Neuronal stem cell (in vitro differentiated cells): ENCODE measurements around the gene CACNA1C.

ENCODE experiments used
- DNase-seq: peaks from one replicate; pipeline ENCODE4 v3.0.0-alpha.2; 2013; ENCODE audit warnings: low spot score
- H2AFZ ChIP-seq: one replicate; pipeline ENCODE4 v1.6.1; 2013; ENCODE audit warnings: mild to moderate bottlenecking, low read length, inconsistent platforms
- H2AK5ac ChIP-seq: 2 replicates; pipeline ENCODE4 v1.6.1; 2013; ENCODE audit warnings: low read depth, mild to moderate bottlenecking, inconsistent platforms, low read length, moderate library complexity, mixed read lengths
- H2BK120ac ChIP-seq: 2 replicates; pipeline ENCODE4 v1.6.1; 2013; ENCODE audit warnings: low read depth, mild to moderate bottlenecking, inconsistent platforms, low read length, moderate library complexity, mixed read lengths
- H2BK12ac ChIP-seq: one replicate; pipeline ENCODE4 v1.6.1; 2013; ENCODE audit warnings: low read length, inconsistent platforms
- H2BK15ac ChIP-seq: 2 replicates; pipeline ENCODE4 v1.6.1; 2013; ENCODE audit warnings: mild to moderate bottlenecking, low read length, inconsistent platforms, mixed read lengths
- H2BK5ac ChIP-seq: one replicate; pipeline ENCODE4 v1.6.1; 2013; ENCODE audit warnings: inconsistent platforms, mild to moderate bottlenecking, low read length, moderate library complexity
- H3K14ac ChIP-seq: one replicate; pipeline ENCODE4 v1.6.1; 2013; ENCODE audit warnings: low read length, inconsistent platforms
- H3K18ac ChIP-seq: 2 replicates; pipeline ENCODE4 v1.6.1; 2013; ENCODE audit warnings: low read length, inconsistent platforms
- H3K23ac ChIP-seq: 2 replicates; pipeline ENCODE4 v1.6.1; 2013; ENCODE audit warnings: low read depth, mild to moderate bottlenecking, mixed read lengths, low read length, inconsistent platforms; ENCODE audit not compliant: poor library complexity
- H3K27ac ChIP-seq: replicated peaks from 3 replicates; pipeline ENCODE4 v1.5.1; 2013; ENCODE audit warnings: low read length, inconsistent platforms
- H3K27me3 ChIP-seq, 3 experiments: 2 replicates each; pipeline ENCODE4 v1.6.1; 2013; ENCODE audit warnings: low read length in 3 of 3, mild to moderate bottlenecking in 2 of 3, inconsistent platforms in 1 of 3, low read depth in 1 of 3, mixed read lengths in 1 of 3, moderate library complexity in 1 of 3; ENCODE audit not compliant: control insufficient read depth in 3 of 3, insufficient read depth in 3 of 3
- H3K36me3 ChIP-seq, 2 donors: replicated peaks in 1 of 2; 2 replicates each; pipeline ENCODE4 v1.6.1; 2013; ENCODE audit warnings: low read length in 2 of 2; ENCODE audit not compliant: control insufficient read depth in 2 of 2, insufficient read depth in 2 of 2
- H3K4ac ChIP-seq: 2 replicates; pipeline ENCODE4 v1.6.1; 2013; ENCODE audit warnings: inconsistent platforms, mild to moderate bottlenecking, low read length, moderate library complexity
- H3K4me1 ChIP-seq, 2 donors: 1 replicate in 1 of 2; 2 replicates in 1 of 2; pipeline ENCODE4 v1.6.1; 2013; ENCODE audit warnings: low read length in 2 of 2, low read depth in 1 of 2; ENCODE audit not compliant: control insufficient read depth in 2 of 2, insufficient read depth in 1 of 2
- H3K4me2 ChIP-seq: one replicate; pipeline ENCODE4 v1.6.1; 2013; ENCODE audit warnings: mild to moderate bottlenecking, low read length, inconsistent platforms; ENCODE audit not compliant: insufficient read depth, poor library complexity, severe bottlenecking
- H3K4me3 ChIP-seq, 2 donors: 2 replicates each; pipeline ENCODE4 v1.5.1; 2013; ENCODE audit warnings: low read length in 2 of 2, mild to moderate bottlenecking in 2 of 2, inconsistent platforms in 1 of 2, moderate library complexity in 1 of 2
- H3K79me1 ChIP-seq: one replicate; pipeline ENCODE4 v1.6.1; 2013; ENCODE audit warnings: low read depth, mild to moderate bottlenecking, inconsistent platforms, low read length, moderate library complexity
- H3K9ac ChIP-seq: one replicate; pipeline ENCODE4 v1.6.1; 2013; ENCODE audit warnings: mild to moderate bottlenecking, low read depth, low read length, inconsistent platforms; ENCODE audit not compliant: poor library complexity
- H3K9me3 ChIP-seq, 2 donors: replicated peaks in 1 of 2; 2 replicates each; pipeline versions ENCODE3 to v1.6.1; 2013; ENCODE audit warnings: low read length in 2 of 2, mild to moderate bottlenecking in 2 of 2, inconsistent platforms in 1 of 2, low read depth in 1 of 2, mixed read lengths in 1 of 2, moderate library complexity in 1 of 2; ENCODE audit not compliant: control insufficient read depth in 2 of 2, insufficient read depth in 1 of 2
- H4K8ac ChIP-seq: one replicate; pipeline ENCODE4 v1.6.1; 2013; ENCODE audit warnings: low read depth, mild to moderate bottlenecking, inconsistent platforms, low read length, moderate library complexity
- H4K91ac ChIP-seq: one replicate; pipeline ENCODE4 v1.6.1; 2013; ENCODE audit warnings: low read length, low read depth, mild to moderate bottlenecking, inconsistent platforms; ENCODE audit not compliant: poor library complexity
- WGBS, 2 donors: extraction: QIAGEN DNeasy Blood & Tissue Kit; methylation state at CpG; one replicate each; pipeline ENCODE4 v1.1.7; 2013; ENCODE audit warnings: missing lambda C conversion rate in 2 of 2, mixed read lengths in 1 of 2; ENCODE audit not compliant: insufficient read length in 2 of 2, insufficient replicate concordance in 1 of 2; ENCODE audit errors: extremely low coverage in 2 of 2; 5-methylcytosine and 5-hydroxymethylcytosine counted together

CACNA1C gene

DNA sequence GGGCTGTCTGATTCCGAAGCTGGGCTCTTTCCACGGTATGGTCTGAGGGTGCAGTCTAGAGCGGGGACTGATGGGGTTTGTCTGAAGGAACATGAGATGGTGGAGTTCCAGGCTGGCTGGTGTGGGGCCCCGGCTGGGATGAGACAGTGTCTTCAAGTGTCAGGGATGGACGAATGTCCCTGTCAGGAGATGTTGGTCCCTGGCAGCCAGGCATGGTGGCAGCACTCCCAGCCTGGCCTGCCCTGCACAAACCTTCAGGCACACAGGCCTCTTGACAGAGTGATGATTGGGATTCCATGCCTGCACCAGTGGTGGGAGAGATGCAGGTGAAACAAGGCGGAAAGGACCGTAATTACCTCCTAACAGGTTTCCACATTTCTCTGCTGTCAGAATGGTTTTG, 221.9 kb downstream of the CACNA1C start:
- H3K27me3 ChIP-seq = peaks cover 0 to 3% (median 0%) of the 10 kb centered on the region in 3 experiments
- H3K23ac ChIP-seq = no peak overlapping the region
- no peak overlapping the region for H3K14ac ChIP-seq
- DNase-seq = no peak
- no peak overlapping the region for H2BK15ac ChIP-seq
- no peaks in the 10 kb centered on the region for H3K79me1 ChIP-seq
- no peak overlapping the region for H2BK12ac ChIP-seq
- H2BK5ac ChIP-seq = no peak overlapping the region
- H3K4me2 ChIP-seq = no peak overlapping the region
- no CpG with 5 or more reads among the region's 7 CpGs for WGBS, 2 donors
- no peak overlapping the region for H2BK120ac ChIP-seq
- no peak overlapping the region for H2AFZ ChIP-seq
- H3K4me1 ChIP-seq = no peaks in the 10 kb centered on the region
- H4K8ac ChIP-seq = no peak overlapping the region
- H4K91ac ChIP-seq = no peak overlapping the region
- no peaks in the 10 kb centered on the region for H3K36me3 ChIP-seq
- H3K4me3 ChIP-seq = no peak overlapping the region
- no peak overlapping the region for H3K27ac ChIP-seq
- no peak overlapping the region for H2AK5ac ChIP-seq
- peak overlapping the region; percentile 44 for H3K18ac ChIP-seq
- H3K4ac ChIP-seq = no peak overlapping the region
- H3K9ac ChIP-seq = no peak overlapping the region
- H3K9me3 ChIP-seq = no peaks in the 10 kb centered on the region

DNA sequence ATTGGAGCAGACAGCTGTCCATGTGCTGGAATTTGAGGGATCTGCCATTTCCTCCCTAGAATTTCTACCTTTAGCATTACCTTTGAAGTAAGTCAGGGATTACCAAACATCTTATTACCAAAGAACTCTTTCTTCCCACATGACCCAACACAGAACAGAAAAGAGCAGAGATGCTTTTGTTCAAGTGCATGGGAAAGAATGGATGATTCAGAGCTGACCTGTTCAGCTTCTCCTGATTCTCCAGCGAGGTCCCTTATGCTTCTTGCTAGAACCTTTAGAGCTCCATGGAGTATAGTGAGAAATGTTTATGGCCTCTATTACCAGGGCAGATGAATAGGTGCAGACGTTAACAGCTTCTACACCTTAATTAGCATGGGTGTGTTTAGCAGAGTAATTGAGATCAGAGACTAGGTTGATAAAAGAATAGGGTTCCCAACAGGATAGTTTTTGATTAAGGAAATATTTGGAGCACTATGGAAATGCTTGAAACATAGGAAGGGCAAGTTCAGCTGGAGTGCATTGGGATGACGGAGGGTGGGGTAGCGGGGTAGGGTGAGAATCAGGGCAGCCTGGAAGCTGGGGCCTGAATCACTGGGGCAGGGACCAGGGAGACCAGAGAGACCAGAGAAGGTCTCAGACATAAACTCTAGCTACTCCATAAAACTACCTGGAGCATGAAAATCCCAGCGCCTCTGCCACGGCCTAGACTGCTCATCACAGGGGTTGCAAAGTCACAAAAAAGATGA, 223.7 kb downstream of the CACNA1C start:
- Histone ChIP-seq H3K9ac (no peak overlapping the region), H4K8ac (no peak overlapping the region), H3K4me1 (no peaks in the 10 kb centered on the region), H3K23ac (no peak overlapping the region), H3K4me2 (no peak overlapping the region), H2BK5ac (no peak overlapping the region), H3K79me1 (no peaks in the 10 kb centered on the region), H2BK15ac (no peak overlapping the region), H2BK120ac (no peak overlapping the region), H2AFZ (no peak overlapping the region), H3K4me3 (no peak overlapping the region), H2BK12ac (no peak overlapping the region), H3K9me3 (no peaks in the 10 kb centered on the region), H3K36me3 (no peaks in the 10 kb centered on the region), H4K91ac (no peak overlapping the region), H3K18ac (no peak overlapping the region), H3K4ac (no peak overlapping the region), H3K27me3 (peaks cover 0 to 3% (median 0%) of the 10 kb centered on the region in 3 experiments), H2AK5ac (no peak overlapping the region), H3K27ac (no peak overlapping the region), H3K14ac (no peak overlapping the region)
- no CpG with 5 or more reads among the region's 6 CpGs for WGBS, 2 donors
- no peak for DNase-seq

DNA sequence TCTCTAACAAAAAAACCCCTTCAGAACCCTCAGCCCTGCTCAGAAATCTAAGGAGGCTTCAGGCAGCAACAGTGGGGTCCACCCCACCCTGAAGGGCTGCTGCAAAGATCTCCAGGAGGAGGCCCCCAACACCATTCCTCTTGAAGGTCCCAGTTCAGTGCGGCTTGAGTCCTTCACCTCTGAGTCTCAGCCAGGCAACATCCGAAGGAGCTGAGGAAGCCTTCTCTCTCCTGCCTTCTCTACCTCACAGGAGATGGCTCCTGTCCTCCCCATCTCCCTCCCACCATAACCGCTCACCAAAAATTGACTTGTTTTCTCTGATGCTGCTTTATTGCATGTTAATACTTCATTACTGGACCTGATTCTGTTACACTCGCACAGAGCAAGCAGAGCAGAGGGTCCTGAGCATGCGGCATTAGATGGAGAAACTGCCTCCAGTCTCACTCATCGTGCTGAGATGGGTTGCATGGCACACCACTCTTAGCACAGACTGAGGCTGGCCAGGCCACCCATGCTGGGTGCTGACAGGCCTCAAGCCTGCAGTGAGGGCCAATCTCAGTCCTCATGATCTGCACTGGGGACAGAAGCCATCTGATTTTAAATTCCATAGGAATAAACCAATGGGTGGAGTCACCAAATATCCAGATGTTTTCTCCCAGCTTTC, 224.8 kb downstream of the CACNA1C start:
- Histone ChIP-seq H4K8ac (no peak overlapping the region), H3K4ac (no peak overlapping the region), H3K18ac (peak overlapping the region; percentile 9), H2BK5ac (no peak overlapping the region), H3K9ac (no peak overlapping the region), H2AFZ (no peak overlapping the region), H3K4me3 (no peak overlapping the region), H2BK120ac (no peak overlapping the region), H4K91ac (no peak overlapping the region), H3K27me3 (peaks cover 0 to 3% (median 0%) of the 10 kb centered on the region in 3 experiments), H3K23ac (no peak overlapping the region), H3K14ac (no peak overlapping the region), H2BK15ac (no peak overlapping the region), H2BK12ac (no peak overlapping the region), H3K27ac (no peak overlapping the region), H3K9me3 (no peaks in the 10 kb centered on the region), H3K4me1 (no peaks in the 10 kb centered on the region), H3K36me3 (no peaks in the 10 kb centered on the region), H3K79me1 (no peaks in the 10 kb centered on the region), H2AK5ac (no peak overlapping the region), H3K4me2 (no peak overlapping the region)
- WGBS, 2 donors = no CpG with 5 or more reads among the region's 6 CpGs
- no peak for DNase-seq

DNA sequence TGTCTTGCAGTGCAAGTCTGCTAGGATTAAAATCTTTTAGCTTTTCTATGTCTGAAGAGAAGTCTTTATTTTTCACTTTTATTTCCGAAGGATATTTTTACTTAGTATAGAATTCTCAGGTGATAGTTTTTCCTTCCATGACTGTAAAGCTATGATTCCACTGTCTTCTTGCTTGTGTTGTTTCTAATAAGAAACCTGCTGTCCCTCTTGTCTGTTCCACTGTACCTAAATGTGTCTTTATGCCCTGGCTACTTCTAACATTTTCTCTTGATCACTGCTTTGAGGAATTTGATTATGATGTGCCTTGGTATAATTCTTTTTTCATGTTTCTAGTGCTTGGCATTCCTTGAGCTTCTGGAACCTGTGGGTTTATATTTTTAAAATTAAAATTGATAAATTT, 228.7 kb downstream of the CACNA1C start:
- Histone ChIP-seq H2AFZ (no peak overlapping the region), H3K79me1 (no peaks in the 10 kb centered on the region), H3K4ac (no peak overlapping the region), H3K4me2 (no peak overlapping the region), H3K4me1 (peaks cover 0 to 1% of the 10 kb centered on the region in 2 donors), H4K91ac (no peak overlapping the region), H3K27me3 (peaks cover 0 to 7% (median 0%) of the 10 kb centered on the region in 3 experiments), H3K9me3 (no peaks in the 10 kb centered on the region), H3K36me3 (no peaks in the 10 kb centered on the region), H3K14ac (no peak overlapping the region), H4K8ac (no peak overlapping the region), H3K18ac (no peak overlapping the region), H3K27ac (no peak overlapping the region), H2AK5ac (no peak overlapping the region), H2BK15ac (no peak overlapping the region), H2BK5ac (no peak overlapping the region), H3K9ac (no peak overlapping the region), H3K4me3 (no peak overlapping the region), H3K23ac (no peak overlapping the region), H2BK12ac (no peak overlapping the region), H2BK120ac (no peak overlapping the region)
- DNase-seq = no peak
- no CpG with 5 or more reads among the region's 1 CpG for WGBS, 2 donors
